GM12865 (cell line): ENCODE results near the gene STING1.
"Not testable (repeated sequence)": the region's sequence is repeated elsewhere in the genome, so short reads cannot be mapped to it uniquely, and the experiment has no call there.

Experiments used
- DNase-seq: peaks from one replicate; pipeline ENCODE4 v3.0.0; 2010; ENCODE audit warnings: low read depth
- H3K4me3 ChIP-seq: 2 replicates; pipeline ENCODE4 v1.5.1; 2011; ENCODE audit warnings: mild to moderate bottlenecking, low read depth, low read length, control low read depth
- TF ChIP-seq, protein P1 (sequence below): IDR thresholded peaks from 2 replicates; pipeline ENCODE4 v1.5.1; 2011; ENCODE audit warnings: low read length, control low read depth, low read depth, inconsistent platforms; ENCODE audit not compliant: insufficient read depth; ENCODE audit errors: missing control alignments

The STING1 gene

DNA sequence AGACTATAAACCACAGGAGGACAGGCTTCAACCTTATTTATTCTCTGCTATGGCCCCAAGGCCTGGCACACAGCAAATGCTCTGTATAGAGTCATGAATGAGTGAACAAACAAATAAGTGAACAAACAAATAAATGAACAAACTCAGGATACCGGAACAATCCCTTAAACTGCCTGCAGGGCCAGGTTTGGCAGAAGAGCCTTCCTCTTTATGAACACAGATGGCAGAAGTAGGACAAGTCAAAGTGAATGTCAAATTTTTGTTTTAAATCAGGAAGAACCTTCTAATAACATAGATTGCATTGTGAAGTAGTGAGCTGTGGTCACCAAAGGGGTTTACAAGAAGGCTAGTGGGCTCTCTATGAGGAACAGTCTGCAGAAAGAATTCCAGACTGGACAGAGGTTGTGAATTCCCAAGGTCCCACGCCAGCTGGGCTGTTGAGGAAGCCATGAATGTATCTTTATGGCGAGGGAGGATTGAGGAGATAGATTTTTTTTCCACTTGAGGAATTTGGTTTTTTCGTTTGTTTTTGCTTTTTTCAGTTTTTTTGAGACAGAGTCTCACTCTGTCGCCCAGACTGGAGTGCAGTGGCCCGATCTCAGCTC is 30.3 kb upstream of the STING1 start:
- DNase-seq, result no peak
- TF ChIP-seq, protein P1, sequence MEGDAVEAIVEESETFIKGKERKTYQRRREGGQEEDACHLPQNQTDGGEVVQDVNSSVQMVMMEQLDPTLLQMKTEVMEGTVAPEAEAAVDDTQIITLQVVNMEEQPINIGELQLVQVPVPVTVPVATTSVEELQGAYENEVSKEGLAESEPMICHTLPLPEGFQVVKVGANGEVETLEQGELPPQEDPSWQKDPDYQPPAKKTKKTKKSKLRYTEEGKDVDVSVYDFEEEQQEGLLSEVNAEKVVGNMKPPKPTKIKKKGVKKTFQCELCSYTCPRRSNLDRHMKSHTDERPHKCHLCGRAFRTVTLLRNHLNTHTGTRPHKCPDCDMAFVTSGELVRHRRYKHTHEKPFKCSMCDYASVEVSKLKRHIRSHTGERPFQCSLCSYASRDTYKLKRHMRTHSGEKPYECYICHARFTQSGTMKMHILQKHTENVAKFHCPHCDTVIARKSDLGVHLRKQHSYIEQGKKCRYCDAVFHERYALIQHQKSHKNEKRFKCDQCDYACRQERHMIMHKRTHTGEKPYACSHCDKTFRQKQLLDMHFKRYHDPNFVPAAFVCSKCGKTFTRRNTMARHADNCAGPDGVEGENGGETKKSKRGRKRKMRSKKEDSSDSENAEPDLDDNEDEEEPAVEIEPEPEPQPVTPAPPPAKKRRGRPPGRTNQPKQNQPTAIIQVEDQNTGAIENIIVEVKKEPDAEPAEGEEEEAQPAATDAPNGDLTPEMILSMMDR, result peak; percentile 6
- no peak overlapping the region for H3K4me3 ChIP-seq

DNA sequence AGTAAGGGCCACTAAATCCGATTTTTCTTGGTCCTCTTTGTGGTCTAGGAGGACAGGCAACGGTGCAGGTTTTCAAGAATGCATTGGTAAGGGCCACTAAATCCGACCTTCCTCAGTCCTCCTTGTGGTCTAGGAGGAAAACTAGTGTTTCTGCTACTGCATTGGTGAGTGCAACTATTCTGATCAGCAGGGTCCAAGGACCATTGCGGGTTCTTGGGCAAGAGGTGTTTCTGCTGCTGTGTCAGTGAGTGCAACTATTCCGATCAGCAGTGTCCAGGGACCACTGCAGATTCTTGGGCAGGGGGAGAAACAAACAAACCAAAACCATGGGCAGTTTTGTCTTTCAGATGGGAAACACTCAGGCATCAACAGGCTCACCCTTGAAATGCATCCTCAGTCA is 22.2 kb upstream of the STING1 start:
- not testable (repeated sequence) for DNase-seq, H3K4me3 ChIP-seq

DNA sequence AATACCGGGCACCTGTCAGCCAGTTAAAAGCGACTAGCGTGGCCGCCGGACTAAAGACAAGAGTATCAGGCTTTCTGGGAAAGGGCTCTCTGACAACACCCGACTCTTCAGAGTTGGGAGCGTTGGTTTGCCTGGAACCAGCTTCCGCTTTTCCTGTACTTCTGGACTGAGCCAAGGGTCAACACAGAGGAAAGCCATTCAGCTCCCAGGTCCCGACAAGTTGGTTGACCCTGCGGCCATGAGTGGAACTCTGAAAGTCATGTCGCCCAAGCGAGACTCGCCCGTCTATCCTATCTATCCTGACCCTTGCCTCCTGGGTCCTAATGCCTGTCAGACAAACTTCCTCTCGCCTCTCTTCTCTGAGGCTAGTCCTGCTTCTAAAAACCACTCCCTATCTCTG is 21.3 kb upstream of the STING1 start:
- DNase-seq, H3K4me3 ChIP-seq: not testable (repeated sequence)

DNA sequence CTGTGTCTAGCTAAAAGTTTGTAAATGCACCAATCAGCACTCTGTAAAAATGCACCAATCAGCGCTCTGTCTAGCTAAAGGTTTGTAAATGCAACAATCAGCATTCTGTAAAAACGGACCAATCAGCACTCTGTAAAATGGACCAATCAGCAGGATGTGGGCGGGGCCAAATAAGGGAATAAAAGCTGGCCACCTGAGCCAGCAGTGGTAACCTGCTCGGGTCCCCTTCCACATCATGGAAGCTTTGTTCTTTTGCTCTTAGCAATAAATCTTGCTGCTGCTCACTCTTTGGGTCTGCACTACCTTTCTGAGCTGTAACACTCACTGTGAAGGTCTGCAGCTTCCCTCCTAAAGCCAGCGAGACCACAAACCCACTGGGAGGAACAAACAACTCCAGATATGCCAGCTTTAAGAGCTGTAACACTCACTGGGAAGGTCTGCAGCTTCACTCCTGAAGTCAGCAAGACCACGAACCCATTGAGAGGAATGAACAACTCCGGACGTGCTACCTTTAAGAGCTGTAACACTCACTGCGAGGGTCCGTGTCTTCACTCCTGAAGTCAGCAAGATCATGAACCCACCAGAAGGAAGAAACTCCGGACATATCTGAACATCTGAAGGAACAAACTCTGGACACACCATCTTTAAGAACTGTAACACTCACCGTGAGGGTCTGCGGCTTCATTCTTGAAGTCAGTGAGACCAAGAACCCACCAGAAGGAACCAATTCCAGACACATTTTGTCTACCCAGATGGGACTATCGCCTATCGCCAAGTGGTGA is 20.7 kb upstream of the STING1 start:
- DNase-seq, H3K4me3 ChIP-seq: not testable (repeated sequence)

DNA sequence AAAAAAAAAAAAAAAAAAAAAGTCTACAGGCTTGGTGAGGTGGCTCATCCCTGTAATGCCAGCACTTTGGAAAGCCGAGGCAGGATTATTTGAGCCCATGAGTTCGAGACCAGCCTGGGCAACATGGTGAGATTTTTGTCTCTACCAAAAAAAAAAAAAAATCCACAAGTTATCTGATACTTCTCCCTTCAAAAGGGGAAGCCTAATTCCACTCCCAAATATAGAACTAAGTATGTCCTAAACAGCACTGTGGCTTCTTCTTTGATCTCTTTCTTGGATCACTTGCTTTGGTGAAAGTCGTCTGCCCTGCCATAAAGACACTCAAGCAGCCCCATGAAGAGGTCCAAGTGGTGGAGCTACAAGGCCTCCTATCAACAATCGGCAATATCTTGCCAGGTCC is 18.8 kb upstream of the STING1 start:
- TF ChIP-seq, protein P1, result no peak
- H3K4me3 ChIP-seq, result no peak overlapping the region
- no peak for DNase-seq

DNA sequence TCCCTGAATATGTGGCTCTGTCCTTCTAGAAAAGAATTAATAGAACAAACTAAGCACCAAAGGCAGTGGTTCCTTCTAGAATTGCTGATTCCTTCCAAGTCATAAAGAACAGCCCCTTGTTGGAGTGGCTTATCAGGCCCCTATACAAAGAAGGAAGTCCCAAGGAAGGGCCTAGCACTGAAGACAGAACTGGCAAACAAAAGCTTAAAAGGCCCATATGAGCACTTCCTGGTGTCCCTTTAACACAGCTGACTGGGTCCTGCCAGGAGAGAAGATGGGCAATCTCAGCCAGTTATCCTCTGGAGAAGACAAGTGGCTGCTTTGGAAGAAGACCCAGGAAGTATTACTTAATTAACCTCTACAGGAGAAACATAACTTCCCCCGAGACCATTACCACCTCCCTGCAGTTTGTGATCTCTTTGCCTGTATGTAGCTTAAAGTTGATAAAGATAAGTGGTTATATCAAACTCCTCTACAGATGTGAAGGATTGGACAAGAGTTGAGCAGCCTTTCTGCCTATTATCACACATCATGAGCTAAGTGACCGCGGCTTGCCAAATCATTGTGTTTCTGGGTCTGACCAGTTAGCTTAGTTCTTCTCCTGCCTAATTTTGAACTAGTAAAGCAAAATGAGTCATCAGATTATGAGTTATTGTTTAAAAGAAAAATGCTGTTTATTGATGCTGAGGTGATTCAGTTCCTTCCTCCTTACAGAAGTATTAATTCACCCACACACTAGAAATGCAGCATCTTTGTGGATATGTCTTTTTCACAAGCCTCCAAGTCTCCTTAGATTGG is 13.3 kb upstream of the STING1 start:
- TF ChIP-seq, protein P1, result no peak
- DNase-seq, result no peak
- H3K4me3 ChIP-seq, result no peak overlapping the region

DNA sequence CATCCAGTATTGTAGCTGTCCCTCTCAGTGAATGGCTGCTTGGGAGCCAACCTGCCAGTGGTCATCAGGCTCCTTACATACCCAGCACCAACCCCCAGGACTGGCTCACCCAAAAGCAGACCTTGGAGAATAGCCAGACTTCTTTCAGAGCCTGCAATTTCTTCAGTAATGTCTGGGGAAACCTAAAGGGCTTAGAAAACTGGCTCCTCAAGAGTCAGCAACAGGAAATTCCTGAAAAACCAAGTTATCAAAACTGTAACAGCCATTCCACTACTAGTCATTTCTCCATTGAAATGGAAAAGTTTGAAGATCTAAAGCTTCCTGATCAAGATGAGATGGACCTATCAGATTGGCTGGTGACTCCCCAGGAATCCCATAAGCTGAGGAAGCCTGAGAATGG is 12.3 kb upstream of the STING1 start:
- H3K4me3 ChIP-seq, result no peak overlapping the region
- TF ChIP-seq, protein P1, result no peak
- no peak for DNase-seq

DNA sequence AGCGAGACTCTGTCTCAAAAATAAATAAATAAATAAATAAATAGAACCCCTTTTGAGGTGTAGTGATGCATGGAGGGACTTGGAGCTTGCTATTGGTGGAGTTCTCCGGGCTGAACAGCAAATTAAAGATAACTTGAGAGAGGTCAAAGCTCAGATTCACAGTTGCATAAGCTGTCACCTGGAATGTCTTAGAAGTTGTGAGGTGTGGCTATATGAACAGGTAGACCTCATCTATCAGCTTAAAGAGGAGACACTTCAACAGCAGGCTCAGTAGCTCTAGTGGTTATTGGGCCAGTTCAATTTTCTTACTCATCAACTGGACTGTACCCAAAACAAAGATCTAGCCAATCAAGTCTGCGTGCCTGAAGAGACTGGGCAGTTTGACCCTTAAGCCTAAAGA is 11.7 kb upstream of the STING1 start:
- DNase-seq, result no peak
- TF ChIP-seq, protein P1, result no peak
- no peak overlapping the region for H3K4me3 ChIP-seq
